Hepatocyte (in vitro differentiated cells): Measurements from ENCODE around the gene CSNK1G1. TPM values are rescaled to one million over a fixed set of nuclear protein-coding genes. Genes with fewer than 3 reads are reported as not detected.
A peak's percentile ranks its signal among the peaks of the same experiment; 100 is the strongest.
"Not testable (repeated sequence)": the region's sequence is repeated elsewhere in the genome, so short reads cannot be mapped to it uniquely, and the experiment has no call there.

Experiments used
- DNase-seq: peaks from one replicate; pipeline ENCODE4 v3.0.0-alpha.2; 2016; ENCODE audit warnings: low spot score
- H2AFZ ChIP-seq: fragments of 200-600 bp; sonication (generic); 2 replicates; pipeline ENCODE4 v1.6.0; 2016; ENCODE audit warnings: antibody characterized with exemption, mild to moderate bottlenecking
- H3K27ac ChIP-seq: fragments of 200-600 bp; sonication (generic); 2 replicates; pipeline ENCODE4 v1.5.1; 2016; ENCODE audit warnings: mild to moderate bottlenecking
- H3K27me3 ChIP-seq: fragments of 200-600 bp; sonication (generic); 2 replicates; pipeline ENCODE4 v1.6.1; 2016
- H3K36me3 ChIP-seq: fragments of 200-600 bp; sonication (generic); replicated peaks from 2 replicates; pipeline ENCODE4 v1.5.1; 2016; ENCODE audit warnings: low read depth; ENCODE audit not compliant: insufficient read depth
- H3K4me1 ChIP-seq: fragments of 200-600 bp; sonication (generic); 2 replicates; pipeline ENCODE4 v1.5.1; 2016; ENCODE audit warnings: mild to moderate bottlenecking, moderate library complexity; ENCODE audit not compliant: insufficient read depth
- H3K4me2 ChIP-seq: fragments of 200-600 bp; sonication (generic); 2 replicates; pipeline ENCODE4 v1.6.0; 2016
- H3K4me3 ChIP-seq: fragments of 200-600 bp; sonication (generic); 2 replicates; pipeline ENCODE4 v1.5.1; 2016; ENCODE audit warnings: mild to moderate bottlenecking
- H3K79me2 ChIP-seq: fragments of 200-600 bp; sonication (generic); 2 replicates; pipeline ENCODE4 v1.6.0; 2017; ENCODE audit warnings: mild to moderate bottlenecking
- H3K9me2 ChIP-seq: fragments of 200-600 bp; sonication (generic); replicated peaks from 2 replicates; pipeline ENCODE4 v1.6.0; 2017; ENCODE audit warnings: mild to moderate bottlenecking; ENCODE audit not compliant: insufficient read depth
- H3K9me3 ChIP-seq: fragments of 200-600 bp; sonication (generic); 2 replicates; pipeline ENCODE4 v1.5.1; 2016; ENCODE audit warnings: low read depth, mild to moderate bottlenecking
- H4K20me1 ChIP-seq: fragments of 200-600 bp; sonication (generic); 2 replicates; pipeline ENCODE4 v1.6.0; 2016; ENCODE audit warnings: mild to moderate bottlenecking; ENCODE audit not compliant: insufficient read depth, poor library complexity, severe bottlenecking
- CTCF ChIP-seq: fragments of 200-600 bp; sonication (generic); IDR thresholded peaks from 2 replicates; pipeline ENCODE4 v1.5.1; 2016; ENCODE audit warnings: antibody characterized with exemption, mild to moderate bottlenecking; ENCODE audit not compliant: poor library complexity
- EZH2 ChIP-seq: fragments of 200-600 bp; sonication (generic); IDR thresholded peaks from 2 replicates; pipeline ENCODE4 v1.6.1; 2016; ENCODE audit warnings: antibody characterized with exemption, mild to moderate bottlenecking, borderline replicate concordance
- EZH2phosphoT487 ChIP-seq: fragments of 200-600 bp; sonication (generic); IDR thresholded peaks from one replicate; pipeline ENCODE4 v1.6.1; 2018; ENCODE audit warnings: antibody characterized with exemption, mild to moderate bottlenecking, low read depth, moderate library complexity; ENCODE audit not compliant: unreplicated experiment, severe bottlenecking
- WGBS: methylation state at CpG from one replicate; pipeline ENCODE4 v1.1.6; 2016; ENCODE audit warnings: low lambda C conversion rate; ENCODE audit errors: missing lambda C conversion rate; 5-methylcytosine and 5-hydroxymethylcytosine counted together
- polyA plus RNA-seq: library from polyadenylated mRNA; unstranded; fragments of >200 nt; fragmentation: Nextera tagmentation; extraction: Ambion mirVana; gene quantifications from 2 replicates; pipeline ENCODE4 v1.2.1, GENCODE V29; 2016
- total RNA-seq: library from RNA; depleted of rRNA; stranded (reverse); fragments of >200 nt; gene quantifications from 2 replicates; pipeline ENCODE4 v1.2.3, GENCODE V29; 2014

CSNK1G1 gene
- total and polyA plus RNA-seq, 2 experiments from 2014 or later: 7.7 to 18.1 TPM

GRCh38 chr15:64224511-64224910 is 131.5 kb downstream of the CSNK1G1 start:
- H3K36me3 ChIP-seq: no peaks in the 10 kb centered on the region
- H3K9me3 ChIP-seq: no peaks in the 10 kb centered on the region
- TF ChIP-seq EZH2phosphoT487 (no peak), EZH2 (no peak), CTCF (no peak)
- H3K4me1 ChIP-seq: no peaks in the 10 kb centered on the region
- H3K27me3 ChIP-seq: no peaks in the 10 kb centered on the region
- 26% methylated on average over 2 of the region's 2 CpGs for WGBS
- H3K27ac ChIP-seq: peak overlapping the region; percentile 1
- H3K9me2 ChIP-seq: no peaks in the 10 kb centered on the region
- no peak overlapping the region for H3K4me3 ChIP-seq
- H2AFZ ChIP-seq: no peak overlapping the region
- peak overlapping the region; percentile 1 for H3K4me2 ChIP-seq
- DNase-seq: peak; percentile 72
- peaks cover 21% of the 10 kb centered on the region for H3K79me2 ChIP-seq
- H4K20me1 ChIP-seq: no peaks in the 10 kb centered on the region

GRCh38 chr15:64223882-64224281 is 132.1 kb downstream of the CSNK1G1 start:
- H3K79me2 ChIP-seq: peaks cover 21% of the 10 kb centered on the region
- no peaks in the 10 kb centered on the region for H3K27me3 ChIP-seq
- no peaks in the 10 kb centered on the region for H3K36me3 ChIP-seq
- H3K9me2 ChIP-seq: no peaks in the 10 kb centered on the region
- DNase-seq: no peak
- no peak for TF ChIP-seq CTCF
- TF ChIP-seq EZH2phosphoT487: no peak
- TF ChIP-seq EZH2: no peak
- no peak overlapping the region for H3K27ac ChIP-seq
- H4K20me1 ChIP-seq: no peaks in the 10 kb centered on the region
- no peak overlapping the region for H2AFZ ChIP-seq
- H3K9me3 ChIP-seq: no peaks in the 10 kb centered on the region
- H3K4me1 ChIP-seq: no peaks in the 10 kb centered on the region
- no peak overlapping the region for H3K4me3 ChIP-seq
- H3K4me2 ChIP-seq: peak overlapping the region; percentile 1

GRCh38 chr15:64222573-64223366 is 133.2 kb downstream of the CSNK1G1 start:
- no peak overlapping the region for H3K4me2 ChIP-seq
- no peaks in the 10 kb centered on the region for H4K20me1 ChIP-seq
- no peak overlapping the region for H3K27ac ChIP-seq
- no peaks in the 10 kb centered on the region for H3K9me2 ChIP-seq
- H3K4me3 ChIP-seq: no peak overlapping the region
- TF ChIP-seq CTCF (no peak), EZH2phosphoT487 (no peak), EZH2 (no peak)
- no peaks in the 10 kb centered on the region for H3K27me3 ChIP-seq
- no peaks in the 10 kb centered on the region for H3K4me1 ChIP-seq
- H3K36me3 ChIP-seq: no peaks in the 10 kb centered on the region
- no peak for DNase-seq
- H2AFZ ChIP-seq: no peak overlapping the region
- 57% methylated on average over 3 of the region's 3 CpGs for whole genome bisulfite sequencing
- H3K9me3 ChIP-seq: no peaks in the 10 kb centered on the region
- H3K79me2 ChIP-seq: peaks cover 21% of the 10 kb centered on the region

- H2AFZ ChIP-seq, H3K27me3 ChIP-seq, H3K4me1 ChIP-seq, DNase-seq, H3K4me2 ChIP-seq, H3K9me2 ChIP-seq, H4K20me1 ChIP-seq, H3K27ac ChIP-seq, H3K4me3 ChIP-seq, H3K36me3 ChIP-seq, H3K9me3 ChIP-seq: not testable (repeated sequence)
- WGBS: 100% methylated on average over 1 of the region's 1 CpG
- peaks cover 19% of the 10 kb centered on the region for H3K79me2 ChIP-seq
Observed at GRCh38 chr15:64221911-64222310, 134.1 kb downstream of the CSNK1G1 start.

- not testable (repeated sequence) for H3K27ac ChIP-seq, H3K4me3 ChIP-seq, H3K79me2 ChIP-seq, DNase-seq, H3K9me3 ChIP-seq, H3K27me3 ChIP-seq, H3K9me2 ChIP-seq, H3K4me2 ChIP-seq, H3K4me1 ChIP-seq, H3K36me3 ChIP-seq, H4K20me1 ChIP-seq, H2AFZ ChIP-seq
- WGBS: 86% methylated on average over 5 of the region's 5 CpGs
Observed at GRCh38 chr15:64217429-64217750, 138.6 kb downstream of the CSNK1G1 start.
